HepG2 (cell line): ENCODE measurements around the gene BTAF1.

Source experiments
- ARNTL ChIP-seq: sonication (generic); formaldehyde crosslinking; IDR thresholded peaks from 2 replicates; pipeline ENCODE4 v1.4.0; 2020; ENCODE audit warnings: mild to moderate bottlenecking, missing genetic modification reagents
- EP300 ChIP-seq, 3 experiments: sonication (generic) in 1 of 3; formaldehyde crosslinking in 1 of 3; IDR thresholded peaks; 2 replicates each; pipeline versions ENCODE4 v1.5.1 to v1.6.1; 2011 to 2020; ENCODE audit warnings: low read depth in 2 of 3, low read length in 2 of 3, borderline replicate concordance in 1 of 3, improper control_type of control experiment in 1 of 3, mild to moderate bottlenecking in 1 of 3, missing genetic modification reagents in 1 of 3, moderate library complexity in 1 of 3
- FOXP1 ChIP-seq, 2 experiments: fragments of 450-650 bp in 1 of 2; IDR thresholded peaks; 2 replicates each; pipeline ENCODE4 v1.6.1; 2017 to 2018; ENCODE audit warnings: antibody characterized with exemption in 1 of 2
- HMG20B ChIP-seq: conservative IDR thresholded peaks from 2 replicates; pipeline ENCODE4 v1.6.1; 2016; ENCODE audit warnings: missing genetic modification reagents, missing compliant biosample characterization
- IRF1 ChIP-seq: sonication (generic); formaldehyde crosslinking; IDR thresholded peaks from 2 replicates; pipeline ENCODE4 v1.4.0; 2020; ENCODE audit warnings: low read depth, mild to moderate bottlenecking, missing genetic modification reagents
- JUND ChIP-seq: sonication (generic); formaldehyde crosslinking; IDR thresholded peaks from 2 replicates; pipeline ENCODE4 v1.8.0; 2022; ENCODE audit warnings: mild to moderate bottlenecking, missing genetic modification reagents
- MZF1 ChIP-seq: sonication (generic); formaldehyde crosslinking; IDR thresholded peaks from 2 replicates; pipeline ENCODE4 v1.8.1; 2023; ENCODE audit warnings: mild to moderate bottlenecking, missing genetic modification reagents, borderline replicate concordance
- TBP ChIP-seq: sonication (generic); formaldehyde crosslinking; IDR thresholded peaks from 2 replicates; pipeline ENCODE4 v1.5.0; 2020; ENCODE audit warnings: missing genetic modification reagents
- ZBED4 ChIP-seq: sonication (generic); formaldehyde crosslinking; IDR thresholded peaks from 2 replicates; pipeline ENCODE4 v1.4.0; 2020; ENCODE audit warnings: missing genetic modification reagents, borderline replicate concordance
- ZNF547 ChIP-seq: sonication (generic); formaldehyde crosslinking; IDR thresholded peaks from 2 replicates; pipeline ENCODE4 v1.5.1; 2020; ENCODE audit warnings: mild to moderate bottlenecking, missing genetic modification reagents
- TF ChIP-seq, protein P1 (sequence below): sonication (generic); formaldehyde crosslinking; IDR thresholded peaks from 2 replicates; pipeline ENCODE4 v1.5.1; 2020; ENCODE audit warnings: mild to moderate bottlenecking, missing genetic modification reagents, borderline replicate concordance
- TF ChIP-seq, protein P2 (sequence below), 2 experiments: sonication (generic) in 1 of 2; formaldehyde crosslinking in 1 of 2; IDR thresholded peaks; 2 replicates each; pipeline versions ENCODE4 v1.4.0 to v1.6.1; 2018 to 2020; ENCODE audit warnings: missing genetic modification reagents in 2 of 2, borderline replicate concordance in 1 of 2, low read depth in 1 of 2, mild to moderate bottlenecking in 1 of 2, missing biosample characterization in 1 of 2
- TF ChIP-seq, protein P3 (sequence below): sonication (generic); formaldehyde crosslinking; IDR thresholded peaks from 2 replicates; pipeline ENCODE4 v1.5.1; 2020; ENCODE audit warnings: missing genetic modification reagents, mild to moderate bottlenecking, borderline replicate concordance

- TF ChIP-seq TBP (no peak), JUND (CRISPR knock-in tag) (no peak), ZBED4 (CRISPR knock-in tag) (no peak), MZF1 (no peak), IRF1 (no peak), ARNTL (CRISPR knock-in tag) (no peak), FOXP1 (IDR thresholded peaks at IDR 0.05) (no peak), FOXP1 (CRISPR knock-in tag; IDR thresholded peaks at IDR 0.05) (no peak), EP300 (IDR thresholded peaks at IDR 0.05; ENCODE audit: low read depth in 2 of 2, low read length in 2 of 2) (no peak), EP300 (CRISPR knock-in tag; IDR thresholded peaks at IDR 0.05; ENCODE audit: borderline replicate concordance) (no peak), HMG20B (no peak), ZNF547 (CRISPR knock-in tag) (no peak)
- TF ChIP-seq, protein P1, sequence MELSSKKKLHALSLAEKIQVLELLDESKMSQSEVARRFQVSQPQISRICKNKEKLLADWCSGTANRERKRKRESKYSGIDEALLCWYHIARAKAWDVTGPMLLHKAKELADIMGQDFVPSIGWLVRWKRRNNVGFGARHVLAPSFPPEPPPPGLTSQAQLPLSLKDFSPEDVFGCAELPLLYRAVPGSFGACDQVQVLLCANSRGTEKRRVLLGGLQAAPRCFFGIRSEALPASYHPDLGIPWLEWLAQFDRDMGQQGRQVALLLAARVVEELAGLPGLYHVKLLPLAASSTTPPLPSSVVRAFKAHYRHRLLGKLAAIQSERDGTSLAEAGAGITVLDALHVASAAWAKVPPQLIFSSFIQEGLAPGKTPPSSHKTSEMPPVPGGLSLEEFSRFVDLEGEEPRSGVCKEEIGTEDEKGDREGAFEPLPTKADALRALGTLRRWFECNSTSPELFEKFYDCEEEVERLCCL (CRISPR knock-in tag): no peak
- TF ChIP-seq, protein P2, sequence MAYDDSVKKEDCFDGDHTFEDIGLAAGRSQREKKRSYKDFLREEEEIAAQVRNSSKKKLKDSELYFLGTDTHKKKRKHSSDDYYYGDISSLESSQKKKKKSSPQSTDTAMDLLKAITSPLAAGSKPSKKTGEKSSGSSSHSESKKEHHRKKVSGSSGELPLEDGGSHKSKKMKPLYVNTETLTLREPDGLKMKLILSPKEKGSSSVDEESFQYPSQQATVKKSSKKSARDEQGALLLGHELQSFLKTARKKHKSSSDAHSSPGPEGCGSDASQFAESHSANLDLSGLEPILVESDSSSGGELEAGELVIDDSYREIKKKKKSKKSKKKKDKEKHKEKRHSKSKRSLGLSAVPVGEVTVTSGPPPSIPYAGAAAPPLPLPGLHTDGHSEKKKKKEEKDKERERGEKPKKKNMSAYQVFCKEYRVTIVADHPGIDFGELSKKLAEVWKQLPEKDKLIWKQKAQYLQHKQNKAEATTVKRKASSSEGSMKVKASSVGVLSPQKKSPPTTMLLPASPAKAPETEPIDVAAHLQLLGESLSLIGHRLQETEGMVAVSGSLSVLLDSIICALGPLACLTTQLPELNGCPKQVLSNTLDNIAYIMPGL (CRISPR knock-in tag; IDR thresholded peaks at IDR 0.05; ENCODE audit: borderline replicate concordance in 1 of 2, low read depth in 1 of 2): no peak
- TF ChIP-seq, protein P3, sequence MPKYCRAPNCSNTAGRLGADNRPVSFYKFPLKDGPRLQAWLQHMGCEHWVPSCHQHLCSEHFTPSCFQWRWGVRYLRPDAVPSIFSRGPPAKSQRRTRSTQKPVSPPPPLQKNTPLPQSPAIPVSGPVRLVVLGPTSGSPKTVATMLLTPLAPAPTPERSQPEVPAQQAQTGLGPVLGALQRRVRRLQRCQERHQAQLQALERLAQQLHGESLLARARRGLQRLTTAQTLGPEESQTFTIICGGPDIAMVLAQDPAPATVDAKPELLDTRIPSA (CRISPR knock-in tag): no peak
These were observed 108.0 kb downstream of the BTAF1 start for GRCh38 chr10:92031580-92031979.
